Large intestine (tissue), 12 donors: ENCODE results near the gene ALG13. TPM values are rescaled to one million over a fixed set of nuclear protein-coding genes. Genes with fewer than 3 reads are reported as not detected.
"Not testable (repeated sequence)": the region's sequence is repeated elsewhere in the genome, so short reads cannot be mapped to it uniquely, and the experiment has no call there.

Experiments used
- DNase-seq, 2 donors: peaks; one replicate each; pipeline versions ENCODE4 v3.0.0 to v3.0.0-alpha.2; 2013
- H3K27ac ChIP-seq: one replicate; pipeline ENCODE4 v1.5.1; 2013; ENCODE audit warnings: low read length
- H3K27me3 ChIP-seq: 2 replicates; pipeline ENCODE4 v1.6.1; 2013; ENCODE audit warnings: low read length; ENCODE audit not compliant: control insufficient read depth, insufficient read depth
- H3K36me3 ChIP-seq: 2 replicates; pipeline ENCODE4 v1.6.1; 2013; ENCODE audit warnings: low read length; ENCODE audit not compliant: control insufficient read depth, insufficient read depth
- H3K4me1 ChIP-seq: one replicate; pipeline ENCODE4 v1.6.1; 2013; ENCODE audit warnings: low read length; ENCODE audit not compliant: control insufficient read depth, insufficient read depth
- H3K4me3 ChIP-seq: one replicate; pipeline ENCODE4 v1.5.1; 2013; ENCODE audit warnings: low read length
- H3K9me3 ChIP-seq: one replicate; pipeline ENCODE4 v1.6.1; 2013; ENCODE audit warnings: mild to moderate bottlenecking, low read depth, low read length, moderate library complexity; ENCODE audit not compliant: control insufficient read depth
- WGBS: methylation state at CpG from one replicate; pipeline ENCODE4 v1.1.5; 2013; ENCODE audit warnings: low lambda C conversion rate; ENCODE audit not compliant: insufficient coverage; 5-methylcytosine and 5-hydroxymethylcytosine counted together
- long read RNA-seq, 11 donors: transcript quantifications; one replicate each; lab custom pipeline, GENCODE V29; 2026
- polyA plus RNA-seq: library from polyadenylated mRNA; unstranded; fragments of 120-200 nt; gene quantifications from one replicate; pipeline ENCODE4 v1.2.1, GENCODE V29; 2013

ALG13 gene
- polyA plus RNA-seq, result 59.7 TPM
- long read RNA-seq, donor 1, partial matches to known transcripts, result 0 of 8 reads
- long read RNA-seq, donor 1, other reads (novel, unspliced or antisense), result 0 of 8 reads
- long read RNA-seq, donor 2, transcript ALG13-202 (4 exons, 2,770 nt), result major isoform, 6 of 16 reads
- long read RNA-seq, donor 2, partial matches to known transcripts, result 0 of 16 reads
- long read RNA-seq, donor 2, other reads (novel, unspliced or antisense), result 0 of 16 reads
- long read RNA-seq, donor 3, full-length matches to known transcripts, result 30 of 35 reads
- long read RNA-seq, donor 3, partial matches to known transcripts, result 5 of 35 reads
- long read RNA-seq, donor 3, other reads (novel, unspliced or antisense), result 0 of 35 reads
- long read RNA-seq, donor 4, partial matches to known transcripts, result 0 of 4 reads
- long read RNA-seq, donor 4, other reads (novel, unspliced or antisense), result 0 of 4 reads
- long read RNA-seq, donor 5, partial matches to known transcripts, result 0 of 5 reads
- long read RNA-seq, donor 5, other reads (novel, unspliced or antisense), result 0 of 5 reads
- long read RNA-seq, donor 6, transcript ALG13-202 (4 exons, 2,770 nt), result major isoform, 5 of 12 reads
- long read RNA-seq, donor 6, partial matches to known transcripts, result 0 of 12 reads
- long read RNA-seq, donor 6, other reads (novel, unspliced or antisense), result 0 of 12 reads
- long read RNA-seq, donor 7, partial matches to known transcripts, result 0 of 8 reads
- long read RNA-seq, donor 7, other reads (novel, unspliced or antisense), result 0 of 8 reads
- long read RNA-seq, donor 8, transcript ALG13-202 (4 exons, 2,770 nt), result major isoform, 15 of 20 reads
- long read RNA-seq, donor 8, partial matches to known transcripts, result 0 of 20 reads
- long read RNA-seq, donor 8, other reads (novel, unspliced or antisense), result 0 of 20 reads
- long read RNA-seq, donor 9, full-length matches to known transcripts, result 18 of 18 reads
- long read RNA-seq, donor 9, partial matches to known transcripts, result 0 of 18 reads
- long read RNA-seq, donor 9, other reads (novel, unspliced or antisense), result 0 of 18 reads
- long read RNA-seq, donor 10, transcript ALG13-202 (4 exons, 2,770 nt), result major isoform, 14 of 30 reads
- long read RNA-seq, donor 10, partial matches to known transcripts, result 5 of 30 reads
- long read RNA-seq, donor 10, other reads (novel, unspliced or antisense), result 0 of 30 reads
- long read RNA-seq, donor 11, transcript ALG13-202 (4 exons, 2,770 nt), result major isoform, 8 of 12 reads
- long read RNA-seq, donor 11, partial matches to known transcripts, result 0 of 12 reads
- long read RNA-seq, donor 11, other reads (novel, unspliced or antisense), result 0 of 12 reads

GRCh38 chrX:111680988-111681779, at the start of gene ALG13:
Gene ALG13 (plus strand): TSS chrX:111681170. CDS start chrX:111681219, 49 bp downstream.
- WGBS, result no CpG with 5 or more reads among the region's 69 CpGs
- H3K27me3 ChIP-seq, result no peaks in the 10 kb centered on the region

GRCh38 chrX:111634823-111635729, 45.9 kb upstream of the ALG13 start:
- Histone ChIP-seq H3K36me3 (no peaks in the 10 kb centered on the region), H3K4me3 (no peak overlapping the region), H3K27me3 (no peaks in the 10 kb centered on the region), H3K9me3 (no peaks in the 10 kb centered on the region), H3K27ac (no peak overlapping the region), H3K4me1 (no peaks in the 10 kb centered on the region)
- no CpG with 5 or more reads among the region's 1 CpG for WGBS
- no peak for DNase-seq

More at GRCh38 chrX:111680988-111681779, at the start of gene ALG13:
- DNase-seq, result peak; percentile 85 to 88
- peak within 1 kb of the TSS; percentile 84 for H3K4me3 ChIP-seq
- H3K36me3 ChIP-seq, result peaks cover 13% of the 10 kb centered on the region
- H3K27ac ChIP-seq, result peak within 1 kb of the TSS; percentile 96
- peaks cover 8% of the 10 kb centered on the region for H3K4me1 ChIP-seq
- no peaks in the 10 kb centered on the region for H3K9me3 ChIP-seq

GRCh38 chrX:111641969-111642368, 39.0 kb upstream of the ALG13 start:
- Histone ChIP-seq H3K27me3 (no peaks in the 10 kb centered on the region), H3K4me1 (no peaks in the 10 kb centered on the region), H3K4me3 (no peak overlapping the region), H3K9me3 (no peaks in the 10 kb centered on the region), H3K27ac (no peak overlapping the region), H3K36me3 (no peaks in the 10 kb centered on the region)
- no peak for DNase-seq
- WGBS, result no CpG with 5 or more reads among the region's 3 CpGs

GRCh38 chrX:111645165-111645564, 35.8 kb upstream of the ALG13 start:
- not testable (repeated sequence) for H3K9me3 ChIP-seq, H3K27me3 ChIP-seq, H3K27ac ChIP-seq, H3K36me3 ChIP-seq, DNase-seq, H3K4me1 ChIP-seq, H3K4me3 ChIP-seq
- WGBS, result no CpG with 5 or more reads among the region's 3 CpGs

GRCh38 chrX:111645607-111646006, 35.4 kb upstream of the ALG13 start:
- no peaks in the 10 kb centered on the region for H3K4me1 ChIP-seq
- no peaks in the 10 kb centered on the region for H3K27me3 ChIP-seq
- H3K4me3 ChIP-seq, result no peak overlapping the region
- H3K9me3 ChIP-seq, result no peaks in the 10 kb centered on the region
- no peaks in the 10 kb centered on the region for H3K36me3 ChIP-seq
- DNase-seq, result no peak
- no peak overlapping the region for H3K27ac ChIP-seq

GRCh38 chrX:111646515-111646914, 34.5 kb upstream of the ALG13 start:
- Histone ChIP-seq H3K4me3 (no peak overlapping the region), H3K4me1 (no peaks in the 10 kb centered on the region), H3K9me3 (no peaks in the 10 kb centered on the region), H3K27ac (no peak overlapping the region), H3K27me3 (no peaks in the 10 kb centered on the region), H3K36me3 (no peaks in the 10 kb centered on the region)
- WGBS, result no CpG with 5 or more reads among the region's 1 CpG
- DNase-seq, result peak; percentile 49 to 69

GRCh38 chrX:111648802-111649201, 32.2 kb upstream of the ALG13 start:
- no peak overlapping the region for H3K4me3 ChIP-seq
- no CpG with 5 or more reads among the region's 3 CpGs for WGBS
- H3K36me3 ChIP-seq, result no peaks in the 10 kb centered on the region
- H3K4me1 ChIP-seq, result no peaks in the 10 kb centered on the region
- no peak overlapping the region for H3K27ac ChIP-seq
- H3K9me3 ChIP-seq, result no peaks in the 10 kb centered on the region
- H3K27me3 ChIP-seq, result no peaks in the 10 kb centered on the region
- DNase-seq, result no peak

GRCh38 chrX:111649638-111650037, 31.3 kb upstream of the ALG13 start:
- no peaks in the 10 kb centered on the region for H3K27me3 ChIP-seq
- no CpG with 5 or more reads among the region's 1 CpG for WGBS
- H3K4me1 ChIP-seq, result no peaks in the 10 kb centered on the region
- H3K36me3 ChIP-seq, result no peaks in the 10 kb centered on the region
- no peak for DNase-seq
- H3K27ac ChIP-seq, result no peak overlapping the region
- H3K9me3 ChIP-seq, result no peaks in the 10 kb centered on the region
- no peak overlapping the region for H3K4me3 ChIP-seq

- H3K4me3 ChIP-seq, result no peak overlapping the region
- no peak overlapping the region for H3K27ac ChIP-seq
- H3K36me3 ChIP-seq, result no peaks in the 10 kb centered on the region
- no peaks in the 10 kb centered on the region for H3K9me3 ChIP-seq
- no peak for DNase-seq
- H3K4me1 ChIP-seq, result no peaks in the 10 kb centered on the region
- no peaks in the 10 kb centered on the region for H3K27me3 ChIP-seq
Measured at GRCh38 chrX:111650845-111651244, 30.1 kb upstream of the ALG13 start.
